Measurements from ENCODE around the gene CIBAR2. TPM values are rescaled to one million over a fixed set of nuclear protein-coding genes. Genes with fewer than 3 reads are reported as not detected.
A peak's percentile ranks its signal among the peaks of the same experiment; 100 is the strongest.

The CIBAR2 gene
- total RNA-seq: not detected

- Mint-ChIP-seq H3K9me3 (no peaks in the 10 kb centered on the region), H3K36me3 (no peaks in the 10 kb centered on the region), H3K27ac (no peak within 1 kb of the TSS), H3K27me3 (no peaks in the 10 kb centered on the region), H3K4me3 (no peak within 1 kb of the TSS), H3K4me1 (peaks cover 7% of the 10 kb centered on the region)
- no peak for DNase-seq
These were observed at the start of gene CIBAR2 for GRCh38 chr16:85112364-85112763. CIBAR2 (minus strand) TSS chr16:85112472; CDS start chr16:85112352, 120 bp downstream.

- DNase-seq: no peak
These were observed 47.1 kb upstream of the CIBAR2 start for GRCh38 chr16:85159179-85159980.

GRCh38 chr16:85158743-85159178 lies 46.5 kb upstream of the CIBAR2 start:
- Mint-ChIP-seq H3K36me3 (no peaks in the 10 kb centered on the region), H3K27ac (no peak overlapping the region), H3K4me1 (peaks cover 15% of the 10 kb centered on the region), H3K9me3 (no peaks in the 10 kb centered on the region), H3K4me3 (no peak overlapping the region), H3K27me3 (no peaks in the 10 kb centered on the region)
- DNase-seq: no peak

More at GRCh38 chr16:85159179-85159980, 47.1 kb upstream of the CIBAR2 start:
- no peaks in the 10 kb centered on the region for H3K36me3 Mint-ChIP-seq
- H3K9me3 Mint-ChIP-seq: no peaks in the 10 kb centered on the region
- no peak overlapping the region for H3K4me3 Mint-ChIP-seq
- H3K27me3 Mint-ChIP-seq: no peaks in the 10 kb centered on the region
- H3K27ac Mint-ChIP-seq: no peak overlapping the region
- peaks cover 15% of the 10 kb centered on the region for H3K4me1 Mint-ChIP-seq

GRCh38 chr16:85157813-85158742 lies 45.8 kb upstream of the CIBAR2 start:
- peak overlapping the region; percentile 76 for H3K4me3 Mint-ChIP-seq
- H3K27me3 Mint-ChIP-seq: no peaks in the 10 kb centered on the region
- H3K4me1 Mint-ChIP-seq: peaks cover 15% of the 10 kb centered on the region
- DNase-seq: peak; percentile 30
- H3K36me3 Mint-ChIP-seq: no peaks in the 10 kb centered on the region
- H3K9me3 Mint-ChIP-seq: no peaks in the 10 kb centered on the region
- H3K27ac Mint-ChIP-seq: peak overlapping the region; percentile 85

- Mint-ChIP-seq H3K4me3 (peak overlapping the region; percentile 76), H3K27me3 (no peaks in the 10 kb centered on the region), H3K9me3 (no peaks in the 10 kb centered on the region), H3K4me1 (peaks cover 15% of the 10 kb centered on the region), H3K36me3 (no peaks in the 10 kb centered on the region), H3K27ac (peak overlapping the region; percentile 85)
- DNase-seq: no peak
These were observed 45.1 kb upstream of the CIBAR2 start for GRCh38 chr16:85157372-85157771.

- H3K27ac Mint-ChIP-seq: no peak overlapping the region
- H3K4me3 Mint-ChIP-seq: peak overlapping the region; percentile 76
- H3K9me3 Mint-ChIP-seq: no peaks in the 10 kb centered on the region
- no peak for DNase-seq
- H3K4me1 Mint-ChIP-seq: peaks cover 15% of the 10 kb centered on the region
- H3K36me3 Mint-ChIP-seq: no peaks in the 10 kb centered on the region
- H3K27me3 Mint-ChIP-seq: no peaks in the 10 kb centered on the region
These were observed 44.6 kb upstream of the CIBAR2 start for GRCh38 chr16:85156869-85157268.

- no peak for DNase-seq
- Mint-ChIP-seq H3K27me3 (no peaks in the 10 kb centered on the region), H3K4me3 (no peak overlapping the region), H3K36me3 (no peaks in the 10 kb centered on the region), H3K4me1 (peaks cover 15% of the 10 kb centered on the region), H3K27ac (no peak overlapping the region), H3K9me3 (no peaks in the 10 kb centered on the region)
These were observed 44.2 kb upstream of the CIBAR2 start for GRCh38 chr16:85156440-85156839.

- Mint-ChIP-seq H3K9me3 (no peaks in the 10 kb centered on the region), H3K36me3 (no peaks in the 10 kb centered on the region), H3K27ac (no peak overlapping the region), H3K4me1 (peaks cover 15% of the 10 kb centered on the region), H3K27me3 (no peaks in the 10 kb centered on the region), H3K4me3 (no peak overlapping the region)
- no peak for DNase-seq
These were observed 41.4 kb upstream of the CIBAR2 start for GRCh38 chr16:85153656-85154091.

- Mint-ChIP-seq H3K4me1 (peaks cover 12% of the 10 kb centered on the region), H3K9me3 (no peaks in the 10 kb centered on the region), H3K4me3 (no peak overlapping the region), H3K27me3 (no peaks in the 10 kb centered on the region), H3K36me3 (no peaks in the 10 kb centered on the region), H3K27ac (no peak overlapping the region)
- no peak for DNase-seq
These were observed 40.8 kb upstream of the CIBAR2 start for GRCh38 chr16:85153046-85153445.

- H3K4me1 Mint-ChIP-seq: peaks cover 6% of the 10 kb centered on the region
- no peak for DNase-seq
- H3K27me3 Mint-ChIP-seq: no peaks in the 10 kb centered on the region
- H3K36me3 Mint-ChIP-seq: no peaks in the 10 kb centered on the region
- no peaks in the 10 kb centered on the region for H3K9me3 Mint-ChIP-seq
- no peak overlapping the region for H3K27ac Mint-ChIP-seq
- H3K4me3 Mint-ChIP-seq: no peak overlapping the region
These were observed 40.2 kb upstream of the CIBAR2 start for GRCh38 chr16:85152414-85153030.

GRCh38 chr16:85151603-85152413 lies 39.5 kb upstream of the CIBAR2 start:
- H3K4me1 Mint-ChIP-seq: peaks cover under 1% of the 10 kb centered on the region
- no peaks in the 10 kb centered on the region for H3K27me3 Mint-ChIP-seq
- no peak overlapping the region for H3K27ac Mint-ChIP-seq
- H3K9me3 Mint-ChIP-seq: no peaks in the 10 kb centered on the region
- no peak overlapping the region for H3K4me3 Mint-ChIP-seq
- no peaks in the 10 kb centered on the region for H3K36me3 Mint-ChIP-seq
- DNase-seq: no peak

- H3K4me1 Mint-ChIP-seq: no peaks in the 10 kb centered on the region
- no peak overlapping the region for H3K27ac Mint-ChIP-seq
- H3K9me3 Mint-ChIP-seq: no peaks in the 10 kb centered on the region
- H3K27me3 Mint-ChIP-seq: no peaks in the 10 kb centered on the region
- no peak overlapping the region for H3K4me3 Mint-ChIP-seq
- no peaks in the 10 kb centered on the region for H3K36me3 Mint-ChIP-seq
- no peak for DNase-seq
These were observed 38.9 kb upstream of the CIBAR2 start for GRCh38 chr16:85151079-85151602.

- Mint-ChIP-seq H3K9me3 (no peaks in the 10 kb centered on the region), H3K4me1 (no peaks in the 10 kb centered on the region), H3K4me3 (no peak overlapping the region), H3K27me3 (no peaks in the 10 kb centered on the region), H3K27ac (no peak overlapping the region), H3K36me3 (no peaks in the 10 kb centered on the region)
- DNase-seq: no peak
These were observed 38.2 kb upstream of the CIBAR2 start for GRCh38 chr16:85150331-85150940.

GRCh38 chr16:85149776-85150175 lies 37.5 kb upstream of the CIBAR2 start:
- H3K36me3 Mint-ChIP-seq: no peaks in the 10 kb centered on the region
- H3K27me3 Mint-ChIP-seq: no peaks in the 10 kb centered on the region
- no peak overlapping the region for H3K4me3 Mint-ChIP-seq
- DNase-seq: no peak
- H3K27ac Mint-ChIP-seq: no peak overlapping the region
- H3K9me3 Mint-ChIP-seq: no peaks in the 10 kb centered on the region
- H3K4me1 Mint-ChIP-seq: no peaks in the 10 kb centered on the region

Data from activated naive CD8-positive, alpha-beta T cell treated with anti-CD3 and anti-CD28 coated beads for 36 hours (primary cell).